H9 (cell line): Measurements from ENCODE around the gene MRGPRG. TPM values are rescaled to one million over a fixed set of nuclear protein-coding genes. Genes with fewer than 3 reads are reported as not detected.

Experiments used
- DNase-seq: peaks from one replicate; pipeline ENCODE4 v3.0.0-alpha.2; 2017
- H2AFZ ChIP-seq: one replicate; pipeline ENCODE4 v1.6.1; 2013; ENCODE audit warnings: mild to moderate bottlenecking, low read length, control low read depth, moderate library complexity
- H2AK5ac ChIP-seq: 2 replicates; pipeline ENCODE4 v1.6.1; 2013; ENCODE audit warnings: low read length, control low read depth, mixed read lengths; ENCODE audit not compliant: insufficient read length
- H2BK120ac ChIP-seq: one replicate; pipeline ENCODE4 v1.6.1; 2013; ENCODE audit warnings: low read depth, mild to moderate bottlenecking, low read length, control low read depth, inconsistent platforms; ENCODE audit not compliant: poor library complexity, severe bottlenecking
- H2BK12ac ChIP-seq: 2 replicates; pipeline ENCODE4 v1.6.1; 2013; ENCODE audit warnings: low read length, control low read depth, mixed read lengths, low read depth; ENCODE audit not compliant: insufficient read length
- H2BK15ac ChIP-seq: 2 replicates; pipeline ENCODE4 v1.6.1; 2013; ENCODE audit warnings: low read depth, low read length, control low read depth
- H2BK20ac ChIP-seq: one replicate; pipeline ENCODE4 v1.6.1; 2013; ENCODE audit warnings: low read depth, mild to moderate bottlenecking, low read length, control low read depth, inconsistent platforms; ENCODE audit not compliant: poor library complexity, severe bottlenecking
- H2BK5ac ChIP-seq: 2 replicates; pipeline ENCODE4 v1.6.1; 2013; ENCODE audit warnings: low read length, control low read depth, mixed read lengths; ENCODE audit not compliant: insufficient read length
- H3K14ac ChIP-seq: 2 replicates; pipeline ENCODE4 v1.6.1; 2013; ENCODE audit warnings: low read length, control low read depth; ENCODE audit not compliant: insufficient read depth
- H3K18ac ChIP-seq: 2 replicates; pipeline ENCODE4 v1.6.1; 2013; ENCODE audit warnings: low read depth, mild to moderate bottlenecking, mixed read lengths, low read length, control low read depth; ENCODE audit not compliant: insufficient read length
- H3K23ac ChIP-seq: 2 replicates; pipeline ENCODE4 v1.6.1; 2013; ENCODE audit warnings: low read length, control low read depth, mixed read lengths, low read depth; ENCODE audit not compliant: insufficient read length
- H3K23me2 ChIP-seq: 2 replicates; pipeline ENCODE4 v1.6.1; 2013; ENCODE audit warnings: low read depth, mild to moderate bottlenecking, mixed read lengths, low read length, control low read depth; ENCODE audit not compliant: insufficient read length, poor library complexity, severe bottlenecking
- H3K27ac ChIP-seq: 2 replicates; pipeline ENCODE4 v1.5.1; 2013; ENCODE audit warnings: low read length, control low read depth, mixed read lengths, low read depth; ENCODE audit not compliant: insufficient read length
- H3K27me3 ChIP-seq: 2 replicates; pipeline ENCODE4 v1.6.1; 2013; ENCODE audit warnings: low read length, control low read depth, inconsistent platforms; ENCODE audit not compliant: insufficient read depth
- H3K4ac ChIP-seq: 2 replicates; pipeline ENCODE4 v1.6.1; 2013; ENCODE audit warnings: low read depth, mild to moderate bottlenecking, control low read depth, inconsistent platforms, low read length, moderate library complexity
- H3K4me1 ChIP-seq: 2 replicates; pipeline ENCODE4 v1.6.1; 2013; ENCODE audit warnings: low read length, control low read depth, inconsistent platforms; ENCODE audit not compliant: insufficient read depth
- H3K4me2 ChIP-seq: 2 replicates; pipeline ENCODE4 v1.6.1; 2013; ENCODE audit warnings: low read length, control low read depth, mixed read lengths; ENCODE audit not compliant: insufficient read length, insufficient read depth
- H3K56ac ChIP-seq: 2 replicates; pipeline ENCODE4 v1.6.1; 2013; ENCODE audit warnings: low read depth, mild to moderate bottlenecking, mixed read lengths, low read length, control low read depth; ENCODE audit not compliant: insufficient read length
- H3K79me1 ChIP-seq: 2 replicates; pipeline ENCODE4 v1.6.1; 2013; ENCODE audit warnings: low read depth, mild to moderate bottlenecking, moderate library complexity, low read length, control low read depth, inconsistent platforms; ENCODE audit not compliant: insufficient read depth, poor library complexity, severe bottlenecking
- H3K79me2 ChIP-seq: 2 replicates; pipeline ENCODE4 v1.6.1; 2013; ENCODE audit warnings: low read length, control low read depth, inconsistent platforms; ENCODE audit not compliant: insufficient read depth
- H3K9ac ChIP-seq: 2 replicates; pipeline ENCODE4 v1.6.1; 2013; ENCODE audit warnings: low read length, control low read depth, mixed read lengths; ENCODE audit not compliant: insufficient read length; ENCODE audit errors: extremely low read depth
- H3K9me3 ChIP-seq: one replicate; pipeline ENCODE4 v1.6.1; 2013; ENCODE audit warnings: low read depth, low read length, inconsistent platforms; ENCODE audit not compliant: control insufficient read depth
- H3T11ph ChIP-seq: one replicate; pipeline ENCODE4 v1.6.1; 2013; ENCODE audit warnings: mild to moderate bottlenecking, low read length, control low read depth, inconsistent platforms
- H4K20me1 ChIP-seq: one replicate; pipeline ENCODE4 v1.6.1; 2013; ENCODE audit not compliant: control insufficient read depth, insufficient read length, insufficient read depth
- H4K5ac ChIP-seq: 2 replicates; pipeline ENCODE4 v1.6.1; 2013; ENCODE audit warnings: low read depth, mild to moderate bottlenecking, mixed read lengths, low read length, control low read depth; ENCODE audit not compliant: insufficient read length
- H4K8ac ChIP-seq: replicated peaks from 2 replicates; pipeline ENCODE4 v1.6.1; 2013; ENCODE audit warnings: low read length, control low read depth, mixed read lengths, low read depth; ENCODE audit not compliant: insufficient read length
- H4K91ac ChIP-seq: 2 replicates; pipeline ENCODE4 v1.6.1; 2013; ENCODE audit warnings: low read depth, mild to moderate bottlenecking, moderate library complexity, mixed read lengths, low read length, control low read depth; ENCODE audit not compliant: insufficient read length
- H3K27ac Mint-ChIP-seq, 3 experiments: 2 replicates in 2 of 3; 3 replicates in 1 of 3; pipeline ENCODE4 v1.8.0; 2020 to 2021; ENCODE audit warnings: mixed read lengths in 3 of 3, mild to moderate bottlenecking in 1 of 3, moderate library complexity in 1 of 3
- H3K27me3 Mint-ChIP-seq: 2 replicates; pipeline ENCODE4 v1.8.0; 2021; ENCODE audit warnings: low read depth, mild to moderate bottlenecking, moderate library complexity, mixed read lengths
- H3K36me3 Mint-ChIP-seq, 3 experiments: 2 replicates in 2 of 3; 3 replicates in 1 of 3; pipeline ENCODE4 v1.8.0; 2020 to 2021; ENCODE audit warnings: low read depth in 3 of 3, mixed read lengths in 3 of 3; ENCODE audit not compliant: insufficient read depth in 1 of 3
- H3K4me1 Mint-ChIP-seq, 2 experiments: 2 replicates each; pipeline ENCODE4 v1.8.0; 2020; ENCODE audit warnings: mixed read lengths in 2 of 2
- H3K4me3 Mint-ChIP-seq, 2 experiments: 2 replicates in 1 of 2; 3 replicates in 1 of 2; pipeline ENCODE4 v1.8.0; 2020 to 2021; ENCODE audit warnings: mild to moderate bottlenecking in 2 of 2, mixed read lengths in 2 of 2, moderate library complexity in 1 of 2
- H3K9me3 Mint-ChIP-seq, 2 experiments: 2 replicates in 1 of 2; 3 replicates in 1 of 2; pipeline ENCODE4 v1.8.0; 2020; ENCODE audit warnings: mild to moderate bottlenecking in 2 of 2, mixed read lengths in 2 of 2, moderate library complexity in 1 of 2
- WGBS: extraction: QIAGEN DNeasy Blood & Tissue Kit; methylation state at CpG from one replicate; pipeline ENCODE4 v1.1.7; 2013; ENCODE audit warnings: missing lambda C conversion rate, low lambda C conversion rate, mixed read lengths; ENCODE audit not compliant: insufficient read length; ENCODE audit errors: extremely low coverage; 5-methylcytosine and 5-hydroxymethylcytosine counted together
- total RNA-seq: library from RNA; stranded (reverse); gene quantifications from 2 replicates; pipeline ENCODE4 v1.2.1, GENCODE V29; 2021
- TF ChIP-seq, protein P1 (sequence below): fragments of 200-600 bp; sonication (generic); conservative IDR thresholded peaks from 3 replicates; pipeline ENCODE4 v1.8.0; 2021; ENCODE audit warnings: antibody characterized with exemption, mild to moderate bottlenecking

MRGPRG gene
- total RNA-seq, 1 experiment from 2014 or later = not detected

DNA sequence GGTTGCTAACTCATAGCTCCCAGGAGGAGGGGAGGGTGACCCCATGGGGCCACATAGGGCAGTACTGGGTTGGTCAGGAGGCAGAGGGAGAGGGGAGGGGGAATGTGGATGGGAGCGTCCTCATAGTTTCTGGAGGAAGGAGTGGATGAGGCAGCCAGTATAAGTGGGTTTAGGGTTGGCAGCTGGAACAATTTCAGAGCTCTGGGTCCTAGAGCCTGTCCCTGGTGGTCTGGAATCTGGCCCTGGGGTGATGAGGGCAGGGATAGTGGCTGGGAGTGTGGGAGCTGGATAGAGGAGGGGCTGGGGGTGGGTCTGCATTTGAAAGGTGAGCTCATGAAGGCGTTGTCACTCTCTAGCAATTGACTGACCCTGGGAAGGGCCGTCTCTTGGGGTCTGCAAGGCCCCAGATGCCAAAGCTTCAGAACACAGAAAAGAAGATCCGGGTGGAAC is 5.3 kb upstream of the MRGPRG start:
- Mint-ChIP-seq H3K4me1 (peaks cover 19 to 34% of the 10 kb centered on the region in 2 experiments), H3K27ac (no peak overlapping the region), H3K27me3 (peaks cover 14% of the 10 kb centered on the region), H3K36me3 (no peaks in the 10 kb centered on the region), H3K4me3 (peak overlapping the region in 1 of 2 experiments; percentile 60; a peak in 1 of 5 replicates), H3K9me3 (no peaks in the 10 kb centered on the region)
- Histone ChIP-seq H2AFZ (no peak overlapping the region), H2BK15ac (no peak overlapping the region), H3K79me1 (no peaks in the 10 kb centered on the region), H2AK5ac (no peak overlapping the region), H3T11ph (no peak overlapping the region), H3K9ac (no peak overlapping the region), H4K8ac (no peak overlapping the region), H3K9me3 (no peaks in the 10 kb centered on the region), H3K4me2 (no peak overlapping the region), H2BK5ac (no peak overlapping the region), H2BK120ac (no peak overlapping the region), H3K4ac (no peak overlapping the region), H3K18ac (no peak overlapping the region), H3K4me1 (no peaks in the 10 kb centered on the region), H2BK12ac (no peak overlapping the region), H2BK20ac (no peak overlapping the region), H3K23me2 (no peaks in the 10 kb centered on the region), H4K20me1 (no peaks in the 10 kb centered on the region), H3K56ac (no peak overlapping the region), H3K27me3 (no peaks in the 10 kb centered on the region), H3K27ac (no peak overlapping the region), H3K14ac (no peak overlapping the region), H4K91ac (no peak overlapping the region), H4K5ac (no peak overlapping the region), H3K79me2 (no peaks in the 10 kb centered on the region), H3K23ac (no peak overlapping the region)
- peak; percentile 57 for DNase-seq
- WGBS = no CpG with 5 or more reads among the region's 4 CpGs
- TF ChIP-seq, protein P1, sequence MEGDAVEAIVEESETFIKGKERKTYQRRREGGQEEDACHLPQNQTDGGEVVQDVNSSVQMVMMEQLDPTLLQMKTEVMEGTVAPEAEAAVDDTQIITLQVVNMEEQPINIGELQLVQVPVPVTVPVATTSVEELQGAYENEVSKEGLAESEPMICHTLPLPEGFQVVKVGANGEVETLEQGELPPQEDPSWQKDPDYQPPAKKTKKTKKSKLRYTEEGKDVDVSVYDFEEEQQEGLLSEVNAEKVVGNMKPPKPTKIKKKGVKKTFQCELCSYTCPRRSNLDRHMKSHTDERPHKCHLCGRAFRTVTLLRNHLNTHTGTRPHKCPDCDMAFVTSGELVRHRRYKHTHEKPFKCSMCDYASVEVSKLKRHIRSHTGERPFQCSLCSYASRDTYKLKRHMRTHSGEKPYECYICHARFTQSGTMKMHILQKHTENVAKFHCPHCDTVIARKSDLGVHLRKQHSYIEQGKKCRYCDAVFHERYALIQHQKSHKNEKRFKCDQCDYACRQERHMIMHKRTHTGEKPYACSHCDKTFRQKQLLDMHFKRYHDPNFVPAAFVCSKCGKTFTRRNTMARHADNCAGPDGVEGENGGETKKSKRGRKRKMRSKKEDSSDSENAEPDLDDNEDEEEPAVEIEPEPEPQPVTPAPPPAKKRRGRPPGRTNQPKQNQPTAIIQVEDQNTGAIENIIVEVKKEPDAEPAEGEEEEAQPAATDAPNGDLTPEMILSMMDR = no peak
